Forelimb muscle (tissue), 1 donor: Measurements from ENCODE around the gene ABI1. TPM values are rescaled to one million over a fixed set of nuclear protein-coding genes. Genes with fewer than 3 reads are reported as not detected.
A peak's percentile ranks its signal among the peaks of the same experiment; 100 is the strongest.

Experiments
- DNase-seq: peaks from one replicate; pipeline ENCODE4 v3.0.0-alpha.2; 2013; ENCODE audit warnings: low read depth
- polyA plus RNA-seq: library from polyadenylated mRNA; unstranded; fragments of 120-200 nt; gene quantifications from one replicate; pipeline ENCODE4 v1.2.1, GENCODE V29; 2013; ENCODE audit not compliant: insufficient read length

The ABI1 gene
- polyA plus RNA-seq, 1 donor: 43.9 TPM

DNA sequence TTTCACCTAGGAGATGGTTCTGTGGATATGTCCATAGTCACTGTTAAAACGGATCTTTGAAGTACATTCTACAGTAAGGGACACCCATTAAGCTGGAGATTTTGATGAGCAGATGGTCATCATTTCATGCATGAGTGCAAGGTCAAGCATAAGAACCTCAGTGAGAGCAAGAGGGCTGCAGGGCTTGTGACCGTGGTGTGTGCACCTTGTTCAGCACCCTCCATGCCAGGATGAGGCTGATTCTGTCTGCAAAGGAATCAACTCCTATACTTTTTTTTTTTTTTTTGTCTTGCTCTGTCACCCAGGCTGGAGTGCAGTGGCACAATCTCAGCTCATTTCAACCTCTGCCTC is 145.6 kb downstream of the ABI1 start:
- DNase-seq: no peak

DNA sequence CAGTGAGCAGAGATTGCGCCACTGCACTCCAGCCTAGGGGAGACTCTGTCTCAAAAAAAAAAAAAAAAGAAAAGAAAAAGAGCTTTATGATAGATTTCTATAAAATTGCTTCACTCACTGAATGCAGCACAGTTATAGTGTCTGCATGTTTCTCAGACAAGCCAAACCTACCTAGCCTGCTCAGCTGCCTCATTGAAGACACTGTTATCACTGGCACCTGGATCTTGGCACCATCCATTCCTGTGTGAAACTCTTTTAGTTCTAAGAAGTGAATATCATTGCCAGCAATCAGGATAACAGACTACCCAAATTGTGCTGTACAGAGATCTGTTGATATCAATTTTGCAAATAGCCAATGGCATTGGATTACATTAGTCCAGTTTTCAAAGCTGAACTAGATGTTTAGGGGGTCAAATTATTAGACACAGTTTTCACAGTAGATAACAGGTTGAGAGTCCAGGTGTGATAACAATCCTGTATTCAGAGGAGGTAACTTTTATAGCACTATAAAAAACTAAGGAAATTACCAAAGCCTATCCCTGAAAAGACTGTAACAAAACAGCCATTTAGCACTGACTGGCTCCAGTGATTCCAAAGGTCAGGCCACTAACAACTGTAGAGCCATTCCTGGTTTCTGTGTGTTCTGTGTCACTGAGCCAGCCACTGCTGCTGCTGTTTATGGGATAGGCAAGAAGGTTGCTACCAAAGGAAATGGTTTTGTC is 146.2 kb downstream of the ABI1 start:
- no peak for DNase-seq

DNA sequence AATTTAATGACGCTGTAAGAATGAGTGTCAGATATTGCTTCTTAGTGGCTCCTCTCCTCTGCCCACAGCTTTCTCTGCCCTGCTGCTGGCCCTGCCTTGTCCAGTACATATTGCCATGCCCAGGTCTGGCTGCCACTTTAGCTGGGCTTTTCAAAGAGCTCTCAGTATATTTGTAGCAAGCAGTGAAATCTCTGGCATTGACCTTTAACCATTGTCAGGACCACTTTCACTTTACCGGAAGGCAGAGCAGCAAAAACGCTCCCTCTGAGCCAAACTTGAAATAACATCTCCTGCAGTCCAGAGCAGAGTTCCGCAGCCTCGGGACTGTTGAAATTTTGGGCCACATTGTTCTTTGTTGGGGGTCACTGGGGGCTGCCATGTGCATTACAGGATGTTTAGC is 149.4 kb downstream of the ABI1 start:
- no peak for DNase-seq

DNA sequence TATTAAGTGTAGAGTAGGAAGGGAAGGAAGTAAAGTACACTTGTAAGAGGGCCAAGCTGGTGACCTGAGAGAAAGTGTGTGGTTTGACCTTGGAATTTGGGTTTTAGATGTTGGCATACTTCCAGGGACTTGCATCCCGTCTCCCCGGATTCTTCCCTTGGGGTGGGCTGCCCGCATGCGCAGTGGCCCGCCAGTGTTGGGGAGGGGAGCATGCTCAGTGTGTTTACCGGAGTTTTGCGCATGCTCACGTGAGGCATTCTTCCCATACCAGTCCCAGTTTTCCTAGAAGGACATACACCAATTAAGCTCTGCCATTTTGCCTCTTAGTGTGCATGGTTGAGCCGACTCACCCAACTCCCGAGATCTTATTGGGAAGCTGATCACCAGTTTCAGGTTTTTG is 153.8 kb downstream of the ABI1 start:
- DNase-seq: no peak

DNA sequence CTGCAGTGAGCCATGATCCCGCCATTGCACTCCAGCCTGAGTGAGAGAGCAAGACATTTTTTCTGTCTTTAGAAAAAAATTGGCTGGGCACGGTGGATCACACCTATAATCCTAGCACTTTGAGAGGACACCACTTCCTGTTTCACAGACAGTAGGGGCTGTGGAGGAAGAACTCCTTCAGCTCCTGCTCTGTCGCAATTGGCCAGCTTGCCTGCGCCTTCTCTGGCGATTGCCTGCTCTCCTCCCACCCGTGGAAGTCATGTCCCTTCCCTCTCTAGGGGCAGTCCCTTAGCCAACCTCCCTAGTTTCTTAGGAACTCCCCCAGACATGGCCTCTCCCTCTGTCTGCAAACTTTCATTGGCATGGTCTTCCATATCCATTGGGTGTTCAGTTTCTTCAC is 154.6 kb downstream of the ABI1 start:
- no peak for DNase-seq

DNA sequence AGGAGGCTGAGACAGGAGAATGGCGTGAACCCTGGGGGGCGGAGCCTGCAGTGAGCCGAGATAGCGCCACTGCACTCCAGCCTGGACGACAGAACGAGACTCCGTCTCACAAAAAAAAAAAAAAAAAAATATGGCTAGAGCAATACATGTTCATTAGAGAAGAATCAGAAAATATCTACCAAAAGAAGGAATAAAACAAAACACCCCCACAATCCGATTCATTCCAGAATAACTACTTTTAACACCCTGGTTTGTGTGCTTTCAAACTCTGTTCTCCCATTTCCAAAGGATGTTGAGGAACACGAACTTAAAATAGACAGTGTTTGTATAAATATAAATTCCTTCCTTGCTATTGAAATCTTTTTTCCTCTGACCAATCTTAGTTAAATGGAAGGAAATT is 156.8 kb downstream of the ABI1 start:
- DNase-seq: no peak

DNA sequence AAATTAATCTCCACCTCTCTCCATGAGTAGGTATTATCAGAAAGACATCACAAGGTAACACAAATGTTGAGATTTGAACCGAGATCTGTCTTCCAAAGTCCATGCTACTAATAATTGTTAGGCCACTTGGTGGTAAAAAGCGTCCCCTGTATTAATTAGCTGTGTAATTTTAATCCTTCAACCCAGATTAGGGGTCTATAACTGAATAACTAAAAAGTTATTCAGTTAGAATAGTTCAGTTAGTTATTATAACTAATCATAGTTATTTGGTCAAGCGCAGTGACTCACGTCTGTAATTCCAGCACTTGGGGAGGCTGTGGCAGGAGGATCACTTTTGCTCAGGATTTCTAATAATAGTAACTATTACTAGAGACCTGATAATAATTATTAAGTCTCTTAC is 157.7 kb downstream of the ABI1 start:
- no peak for DNase-seq

DNA sequence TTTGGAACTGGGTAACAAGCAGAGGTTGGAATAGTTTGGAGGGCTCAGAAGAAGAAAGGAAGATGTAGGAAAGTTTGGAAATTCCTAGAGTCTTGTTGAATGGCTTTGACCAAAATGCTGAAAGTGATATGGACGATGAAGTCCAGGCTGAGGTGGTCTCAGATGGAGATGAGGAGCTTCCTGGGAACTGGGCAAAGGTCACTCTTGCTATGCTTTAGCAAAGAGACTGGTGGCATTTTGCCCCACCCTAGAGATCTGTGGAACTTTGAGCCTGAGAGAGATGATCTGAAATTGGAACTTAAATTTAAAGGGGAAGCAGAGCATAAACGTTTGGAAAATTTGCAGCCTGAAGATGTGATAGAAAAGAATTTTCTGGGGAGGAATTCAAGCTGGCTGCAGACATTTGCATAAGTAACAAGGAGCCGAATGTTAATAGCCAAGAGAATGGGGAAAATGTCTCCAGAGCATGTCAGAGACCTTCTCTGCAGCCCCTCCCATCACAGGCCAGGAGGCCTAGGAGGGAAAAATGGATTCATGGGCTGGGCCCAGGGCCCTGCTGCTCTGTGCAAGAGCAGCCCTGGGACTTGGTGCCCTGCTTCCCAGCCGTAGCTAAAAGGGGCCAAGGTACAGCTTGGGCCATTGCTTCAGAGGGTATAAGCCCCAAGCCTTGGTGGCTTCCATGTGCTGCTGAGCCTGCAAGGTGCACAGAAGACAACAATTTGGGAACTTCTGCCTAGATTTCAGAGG is 159.7 kb downstream of the ABI1 start:
- DNase-seq: no peak

DNA sequence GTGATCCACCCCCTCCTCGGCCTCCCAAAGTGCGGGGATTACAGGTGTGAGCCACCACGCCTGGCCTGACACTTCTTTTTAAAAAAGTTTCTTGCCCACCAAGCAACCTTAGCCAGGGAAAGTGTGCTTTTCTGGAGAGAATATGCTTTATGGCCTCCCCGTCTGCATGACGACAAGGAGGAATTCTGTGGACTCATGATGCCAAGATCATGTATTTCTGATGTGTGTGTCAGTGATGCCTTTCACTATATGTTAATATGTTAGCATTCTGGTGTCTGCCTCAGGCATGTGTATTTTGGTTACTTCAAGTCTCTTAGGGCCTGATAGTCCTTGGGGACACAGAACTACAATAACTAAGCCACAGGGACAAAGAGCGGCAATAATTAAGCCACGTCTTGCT is 161.1 kb downstream of the ABI1 start:
- no peak for DNase-seq

DNA sequence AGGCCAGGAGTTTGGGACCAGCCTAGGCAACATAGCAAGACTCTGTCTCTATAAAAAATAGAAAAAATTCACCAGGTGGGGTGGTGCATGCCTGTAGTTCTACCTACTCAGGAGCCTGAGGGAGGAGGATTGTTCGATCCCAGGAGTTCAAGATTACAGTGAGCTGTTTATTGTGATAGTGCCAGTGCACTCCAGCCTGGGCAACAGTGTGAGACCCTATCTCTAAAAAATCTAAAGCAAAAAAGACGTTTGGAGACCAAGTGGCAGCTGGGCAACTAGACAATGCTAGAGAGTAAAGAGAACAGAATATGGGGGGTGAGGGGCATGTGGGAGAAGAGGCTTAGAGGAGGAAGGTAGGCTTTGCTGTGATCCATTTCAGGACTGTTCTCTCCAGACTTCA is 161.8 kb downstream of the ABI1 start:
- DNase-seq: no peak

DNA sequence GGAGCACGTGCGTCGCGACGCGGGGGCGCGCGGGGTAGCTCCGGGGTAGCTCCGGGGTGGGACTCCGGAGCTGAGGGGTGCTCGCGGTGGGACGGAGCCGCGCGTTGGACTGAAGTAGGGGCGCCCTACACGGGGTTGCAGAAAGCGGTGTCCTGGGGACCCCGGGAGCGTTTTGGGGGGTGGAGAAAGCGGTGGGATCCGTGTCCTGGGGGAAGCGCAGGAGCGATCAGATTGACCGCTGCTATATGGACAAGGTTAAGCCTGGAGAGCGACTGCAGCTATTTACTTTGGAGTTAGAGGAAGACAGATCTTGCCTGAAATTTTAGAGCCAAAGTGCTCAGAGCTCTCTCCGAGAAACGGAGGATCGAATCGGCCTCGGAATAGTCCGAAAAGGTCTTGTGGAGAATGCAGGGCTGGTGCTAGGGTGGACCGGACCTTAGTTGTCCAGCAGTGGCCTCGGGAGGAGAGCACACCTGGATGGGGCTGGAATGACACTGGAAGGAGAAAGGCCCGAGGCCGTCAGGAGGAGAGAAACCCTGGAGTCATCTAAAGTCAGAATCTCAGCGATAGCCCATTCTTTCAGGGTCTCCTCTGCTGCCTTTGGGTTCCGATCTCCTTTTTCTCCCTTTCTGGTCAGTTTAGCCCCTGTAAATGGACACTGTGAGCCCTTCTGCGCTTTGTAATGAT is 162.7 kb downstream of the ABI1 start:
- no peak for DNase-seq

DNA sequence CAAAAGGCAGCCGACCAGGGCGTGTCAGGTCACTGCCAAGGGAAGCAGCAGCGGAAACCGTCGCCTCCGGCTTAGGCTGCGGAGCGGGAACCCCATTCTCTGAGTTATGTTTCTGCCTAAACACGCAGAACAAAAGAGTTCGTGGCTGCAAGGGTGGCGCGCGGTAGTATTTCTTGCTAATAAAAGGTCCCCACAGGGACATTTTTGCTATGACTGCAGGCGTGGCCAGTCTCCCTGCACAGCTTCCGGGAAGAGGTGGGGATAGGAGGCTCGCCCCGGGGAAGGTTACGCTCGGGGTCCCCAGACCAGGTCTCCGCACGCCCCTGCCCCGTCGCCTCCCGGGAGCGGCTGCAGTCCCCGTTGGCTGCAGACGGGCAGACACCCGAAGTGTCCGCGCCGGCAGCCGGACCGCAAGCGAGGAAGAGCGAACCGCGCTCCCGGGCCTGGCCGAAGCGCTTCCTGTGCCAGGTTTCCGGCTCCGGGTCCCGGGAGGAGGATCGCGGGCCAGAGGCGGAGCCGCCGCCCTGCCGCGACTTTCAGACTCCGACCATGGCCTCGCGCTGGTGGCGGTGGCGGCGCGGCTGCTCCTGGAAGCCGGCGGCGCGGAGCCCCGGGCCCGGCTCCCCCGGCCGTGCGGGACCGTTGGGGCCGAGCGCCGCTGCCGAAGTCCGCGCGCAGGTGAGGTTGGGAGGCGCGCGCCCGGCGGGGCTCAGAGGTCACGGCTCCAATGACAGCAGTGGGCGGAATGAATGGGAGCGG is 163.4 kb downstream of the ABI1 start, which contains the start of gene PDSS1:
Gene PDSS1, plus strand, starts transcription at position 539 of the 759 bp plus-strand sequence. Its CDS starts 11 bp downstream, at position 550.
- peak; percentile 28 for DNase-seq

DNA sequence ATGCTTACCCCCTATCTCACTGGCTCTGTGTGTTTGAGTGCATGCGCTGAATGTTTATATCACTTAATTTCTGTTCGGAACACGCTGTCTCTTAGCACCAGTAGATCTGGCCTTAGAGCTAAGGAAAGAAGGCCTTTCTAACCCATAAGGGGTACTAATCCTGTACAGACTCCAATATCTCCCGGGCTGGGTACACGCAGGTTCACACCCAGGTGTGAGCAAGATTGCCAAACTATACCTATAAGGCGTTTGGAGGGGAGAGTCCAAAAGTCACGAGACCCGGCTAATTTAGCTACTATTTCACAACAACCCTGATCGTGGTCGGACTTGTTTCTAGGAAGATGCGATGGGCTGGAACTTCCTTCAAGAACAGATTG is 164.0 kb downstream of the ABI1 start:
- no peak for DNase-seq

Other genes with a start within 250 kb of the ABI1 start
- 8.0 TPM for gene PDSS1, start 163.3 kb downstream of the ABI1 start, polyA plus RNA-seq
- gene ANKRD26, start 239.5 kb upstream of the ABI1 start, polyA plus RNA-seq: 10.4 TPM